HepG2 (cell line): Measurements from ENCODE around the gene ADAM10.

Source experiments
- ARNTL ChIP-seq: sonication (generic); formaldehyde crosslinking; IDR thresholded peaks from 2 replicates; pipeline ENCODE4 v1.4.0; 2020; ENCODE audit warnings: mild to moderate bottlenecking, missing genetic modification reagents
- BRCA1 ChIP-seq: sonication (generic); formaldehyde crosslinking; IDR thresholded peaks from 2 replicates; pipeline ENCODE4 v1.4.0; 2020; ENCODE audit warnings: missing genetic modification reagents
- FOXJ3 ChIP-seq: sonication (generic); formaldehyde crosslinking; IDR thresholded peaks from 2 replicates; pipeline ENCODE4 v1.4.0; 2020; ENCODE audit warnings: missing genetic modification reagents, mild to moderate bottlenecking, borderline replicate concordance
- KLF15 ChIP-seq: sonication (generic); formaldehyde crosslinking; IDR thresholded peaks from 2 replicates; pipeline ENCODE4 v1.8.1; 2023; ENCODE audit warnings: borderline replicate concordance, mild to moderate bottlenecking, inconsistent platforms, missing genetic modification reagents, mixed read lengths
- MLX ChIP-seq: IDR thresholded peaks from 2 replicates; pipeline ENCODE4 v1.6.1; 2016
- POLR2A ChIP-seq, 2 experiments: IDR thresholded peaks; 2 replicates each; pipeline ENCODE4 v1.6.1; 2011; ENCODE audit warnings: low read depth in 2 of 2, low read length in 2 of 2, mild to moderate bottlenecking in 1 of 2, moderate library complexity in 1 of 2; ENCODE audit not compliant: insufficient read depth in 1 of 2
- POLR2AphosphoS5 ChIP-seq: IDR thresholded peaks from 2 replicates; pipeline ENCODE4 v1.6.1; 2012; ENCODE audit warnings: low read depth, low read length
- RFXANK ChIP-seq: IDR thresholded peaks from 2 replicates; pipeline ENCODE4 v1.6.1; 2016
- RFXAP ChIP-seq: sonication (generic); formaldehyde crosslinking; IDR thresholded peaks from 2 replicates; pipeline ENCODE4 v1.4.0; 2020; ENCODE audit warnings: missing genetic modification reagents, borderline replicate concordance
- ZBTB44 ChIP-seq: sonication (generic); formaldehyde crosslinking; IDR thresholded peaks from 2 replicates; pipeline ENCODE4 v1.4.0; 2020; ENCODE audit warnings: missing genetic modification reagents
- TF ChIP-seq, protein P1 (sequence below): sonication (generic); formaldehyde crosslinking; IDR thresholded peaks from 2 replicates; pipeline ENCODE4 v1.9.0; 2022; ENCODE audit warnings: missing genetic modification reagents, mild to moderate bottlenecking, borderline replicate concordance

- no peak for TF ChIP-seq POLR2A (IDR thresholded peaks at IDR 0.05; ENCODE audit: insufficient read depth in 1 of 2, low read depth in 2 of 2, low read length in 2 of 2)
- no peak for TF ChIP-seq BRCA1 (CRISPR knock-in tag)
- TF ChIP-seq MLX (CRISPR knock-in tag), result no peak
- TF ChIP-seq, protein P1, sequence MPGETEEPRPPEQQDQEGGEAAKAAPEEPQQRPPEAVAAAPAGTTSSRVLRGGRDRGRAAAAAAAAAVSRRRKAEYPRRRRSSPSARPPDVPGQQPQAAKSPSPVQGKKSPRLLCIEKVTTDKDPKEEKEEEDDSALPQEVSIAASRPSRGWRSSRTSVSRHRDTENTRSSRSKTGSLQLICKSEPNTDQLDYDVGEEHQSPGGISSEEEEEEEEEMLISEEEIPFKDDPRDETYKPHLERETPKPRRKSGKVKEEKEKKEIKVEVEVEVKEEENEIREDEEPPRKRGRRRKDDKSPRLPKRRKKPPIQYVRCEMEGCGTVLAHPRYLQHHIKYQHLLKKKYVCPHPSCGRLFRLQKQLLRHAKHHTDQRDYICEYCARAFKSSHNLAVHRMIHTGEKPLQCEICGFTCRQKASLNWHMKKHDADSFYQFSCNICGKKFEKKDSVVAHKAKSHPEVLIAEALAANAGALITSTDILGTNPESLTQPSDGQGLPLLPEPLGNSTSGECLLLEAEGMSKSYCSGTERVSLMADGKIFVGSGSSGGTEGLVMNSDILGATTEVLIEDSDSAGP, result no peak
- TF ChIP-seq RFXANK, result no peak
- no peak for TF ChIP-seq RFXAP (CRISPR knock-in tag)
- TF ChIP-seq ARNTL (CRISPR knock-in tag), result no peak
- no peak for TF ChIP-seq ZBTB44
- TF ChIP-seq POLR2AphosphoS5, result no peak
- no peak for TF ChIP-seq KLF15
- TF ChIP-seq FOXJ3 (CRISPR knock-in tag), result no peak
Measured at GRCh38 chr15:58543664-58544335, 205.7 kb downstream of the ADAM10 start.
